PC-3 (cell line): Measurements from ENCODE around the gene VSIG10L2. TPM values are rescaled to one million over a fixed set of nuclear protein-coding genes. Genes with fewer than 3 reads are reported as not detected.

Experiments
- ATAC-seq: fragments of 200-7000 bp; cut with Tn5 transposase; 2 replicates; pipeline ENCODE4 v1.9.1; 2020; ENCODE audit warnings: mild to moderate bottlenecking, moderate library complexity
- BruUV-seq: library from RNA; stranded (reverse); fragments of 400-500 nt; replicated peaks from 2 replicates; lab custom pipeline; 2021; lab: Mats Ljungman, UMichigan
- CTCF ChIA-PET: fragments of 300-600 bp; sonication (Branson Sonifier 250); formaldehyde crosslinking; loops from one replicate; lab custom pipeline; 2022; ENCODE audit warnings: antibody characterized with exemption; lab: Charles Lee
- POLR2A ChIA-PET: fragments of 300-600 bp; sonication (Branson Sonifier 250); formaldehyde crosslinking; loops from one replicate; lab custom pipeline; 2022; ENCODE audit warnings: antibody characterized with exemption; ENCODE audit not compliant: unreplicated experiment; lab: Charles Lee
- DNase-seq: peaks from one replicate; pipeline ENCODE4 v3.0.0-alpha.2; 2015
- H2AFZ ChIP-seq: fragments of 300-600 bp; sonication (generic); 2 replicates; pipeline ENCODE4 v1.6.0; 2016; ENCODE audit warnings: antibody characterized with exemption, low read length
- H3F3A ChIP-seq: fragments of 300-600 bp; sonication (generic); one replicate; pipeline ENCODE4 v1.6.0; 2017; ENCODE audit warnings: antibody characterized with exemption, low read length, control low read depth, mild to moderate bottlenecking; ENCODE audit not compliant: unreplicated experiment
- H3K27ac ChIP-seq: fragments of 300-600 bp; sonication (generic); 2 replicates; pipeline ENCODE4 v1.5.1; 2016; ENCODE audit warnings: mild to moderate bottlenecking, low read length
- H3K27me3 ChIP-seq: fragments of 300-600 bp; sonication (generic); 2 replicates; pipeline ENCODE4 v1.6.1; 2016; ENCODE audit warnings: low read length, mixed read lengths
- H3K36me3 ChIP-seq: fragments of 300-600 bp; sonication (generic); 2 replicates; pipeline ENCODE4 v1.6.1; 2016; ENCODE audit warnings: low read depth, mixed run types, low read length, mixed read lengths
- H3K4me1 ChIP-seq: fragments of 300-600 bp; sonication (generic); 2 replicates; pipeline ENCODE4 v1.5.1; 2016; ENCODE audit warnings: low read length; ENCODE audit not compliant: insufficient read depth
- H3K4me2 ChIP-seq: fragments of 300-600 bp; sonication (generic); 2 replicates; pipeline ENCODE4 v1.6.0; 2016; ENCODE audit warnings: low read length
- H3K4me3 ChIP-seq: fragments of 300-600 bp; sonication (generic); 2 replicates; pipeline ENCODE4 v1.5.1; 2016; ENCODE audit warnings: mild to moderate bottlenecking, low read length, mixed read lengths
- H3K79me2 ChIP-seq: fragments of 300-600 bp; sonication (generic); 2 replicates; pipeline ENCODE4 v1.6.1; 2017; ENCODE audit warnings: low read length, mixed read lengths
- H3K9ac ChIP-seq: fragments of 300-600 bp; sonication (generic); 2 replicates; pipeline ENCODE4 v1.6.0; 2016; ENCODE audit warnings: mild to moderate bottlenecking, low read length
- H3K9me2 ChIP-seq: fragments of 300-600 bp; sonication (generic); replicated peaks from 2 replicates; pipeline ENCODE4 v1.6.1; 2016; ENCODE audit warnings: mixed run types, low read length, mixed read lengths
- H3K9me3 ChIP-seq: fragments of 300-600 bp; sonication (generic); 2 replicates; pipeline ENCODE4 v1.6.1; 2016; ENCODE audit warnings: low read length, mixed read lengths
- H4K20me1 ChIP-seq: fragments of 300-600 bp; sonication (generic); 2 replicates; pipeline ENCODE4 v1.6.1; 2016; ENCODE audit warnings: low read length, mixed read lengths
- EZH2 ChIP-seq: fragments of 300-600 bp; sonication (generic); IDR thresholded peaks from one replicate; pipeline ENCODE4 v1.6.1; 2017; ENCODE audit warnings: antibody characterized with exemption, mild to moderate bottlenecking, low read length; ENCODE audit not compliant: unreplicated experiment
- EZH2phosphoT487 ChIP-seq: fragments of 300-600 bp; sonication (generic); IDR thresholded peaks from 2 replicates; pipeline ENCODE4 v1.6.1; 2018; ENCODE audit warnings: mild to moderate bottlenecking, antibody characterized with exemption, low read length, borderline replicate concordance
- intact Hi-C: fragments of 100-400 bp; cut with micrococcal nuclease; formaldehyde crosslinking; loops from 2 replicates; pipeline ENCODE4 v1.9.0; 2023
- total RNA-seq: library from RNA; depleted of rRNA; stranded (reverse); fragments of >200 nt; gene quantifications from 2 replicates; pipeline ENCODE4 v1.2.3, GENCODE V29; 2014
- TF ChIP-seq, protein P1 (sequence below): fragments of 300-600 bp; sonication (generic); conservative IDR thresholded peaks from 2 replicates; pipeline ENCODE4 v1.5.1; 2017; ENCODE audit warnings: antibody characterized with exemption, low read depth, mild to moderate bottlenecking, low read length

The VSIG10L2 gene
- total RNA-seq, 1 experiment from 2014 or later: not detected

DNA sequence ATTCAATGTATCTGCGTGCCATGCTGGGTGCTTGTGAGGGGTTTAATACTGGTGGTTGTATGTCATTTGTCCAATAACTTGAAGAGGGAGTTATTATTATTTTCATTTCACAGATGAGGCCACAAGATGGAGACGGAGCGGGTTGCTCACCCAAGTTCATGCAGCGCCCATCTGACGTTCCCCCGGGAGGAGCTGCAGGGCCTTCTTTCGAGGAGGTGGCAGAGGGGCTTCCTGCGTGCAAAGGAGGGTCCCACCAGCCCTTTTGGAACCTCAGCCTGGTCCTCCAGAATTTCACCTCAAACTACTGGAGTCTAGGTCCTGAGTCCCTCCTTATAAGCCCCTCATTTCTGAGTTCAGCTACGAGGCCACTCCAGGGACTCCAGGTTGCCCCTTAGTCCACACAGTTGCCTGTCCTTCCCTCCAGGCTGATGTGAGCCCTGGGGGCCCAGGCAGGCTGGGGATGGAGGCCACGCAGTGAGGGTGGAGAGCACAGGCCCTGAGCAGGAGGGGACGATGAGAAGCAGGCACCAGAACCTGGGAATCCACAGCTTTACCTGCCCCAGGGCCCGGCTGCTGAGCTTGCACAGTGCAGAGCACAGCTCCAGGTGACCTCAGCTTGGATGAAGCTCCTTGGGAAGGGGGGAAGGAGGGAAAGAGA, 2.9 kb upstream of the VSIG10L2 start:
- Histone ChIP-seq H3K4me3 (no peak overlapping the region), H3K9ac (no peak overlapping the region), H2AFZ (peak overlapping the region; percentile 60), H3K4me1 (peaks cover 6% of the 10 kb centered on the region; the same call in 1 of the 2 replicates), H3K79me2 (no peaks in the 10 kb centered on the region), H3K27ac (no peak overlapping the region), H3K9me2 (no peaks in the 10 kb centered on the region), H3K4me2 (no peak overlapping the region), H3F3A (no peaks in the 10 kb centered on the region), H3K36me3 (no peaks in the 10 kb centered on the region), H3K9me3 (no peaks in the 10 kb centered on the region), H3K27me3 (no peaks in the 10 kb centered on the region), H4K20me1 (no peaks in the 10 kb centered on the region)
- no TSS peak for BruUV-seq
- POLR2A ChIA-PET: no interaction called here
- DNase-seq: no peak
- ATAC-seq: no peak
- CTCF ChIA-PET: interaction anchor here (1.0 kb wide), 1 partner anchor 118 kb away, joined by 4 read pairs; no protein-coding TSS in a partner anchor
- TF ChIP-seq, protein P1, sequence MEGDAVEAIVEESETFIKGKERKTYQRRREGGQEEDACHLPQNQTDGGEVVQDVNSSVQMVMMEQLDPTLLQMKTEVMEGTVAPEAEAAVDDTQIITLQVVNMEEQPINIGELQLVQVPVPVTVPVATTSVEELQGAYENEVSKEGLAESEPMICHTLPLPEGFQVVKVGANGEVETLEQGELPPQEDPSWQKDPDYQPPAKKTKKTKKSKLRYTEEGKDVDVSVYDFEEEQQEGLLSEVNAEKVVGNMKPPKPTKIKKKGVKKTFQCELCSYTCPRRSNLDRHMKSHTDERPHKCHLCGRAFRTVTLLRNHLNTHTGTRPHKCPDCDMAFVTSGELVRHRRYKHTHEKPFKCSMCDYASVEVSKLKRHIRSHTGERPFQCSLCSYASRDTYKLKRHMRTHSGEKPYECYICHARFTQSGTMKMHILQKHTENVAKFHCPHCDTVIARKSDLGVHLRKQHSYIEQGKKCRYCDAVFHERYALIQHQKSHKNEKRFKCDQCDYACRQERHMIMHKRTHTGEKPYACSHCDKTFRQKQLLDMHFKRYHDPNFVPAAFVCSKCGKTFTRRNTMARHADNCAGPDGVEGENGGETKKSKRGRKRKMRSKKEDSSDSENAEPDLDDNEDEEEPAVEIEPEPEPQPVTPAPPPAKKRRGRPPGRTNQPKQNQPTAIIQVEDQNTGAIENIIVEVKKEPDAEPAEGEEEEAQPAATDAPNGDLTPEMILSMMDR: no peak
- no peak for TF ChIP-seq EZH2
- intact Hi-C loops: loop anchor here (1.0 to 2.0 kb wide), 2 partner anchors 118 to 251 kb away; no protein-coding TSS in a partner anchor

DNA sequence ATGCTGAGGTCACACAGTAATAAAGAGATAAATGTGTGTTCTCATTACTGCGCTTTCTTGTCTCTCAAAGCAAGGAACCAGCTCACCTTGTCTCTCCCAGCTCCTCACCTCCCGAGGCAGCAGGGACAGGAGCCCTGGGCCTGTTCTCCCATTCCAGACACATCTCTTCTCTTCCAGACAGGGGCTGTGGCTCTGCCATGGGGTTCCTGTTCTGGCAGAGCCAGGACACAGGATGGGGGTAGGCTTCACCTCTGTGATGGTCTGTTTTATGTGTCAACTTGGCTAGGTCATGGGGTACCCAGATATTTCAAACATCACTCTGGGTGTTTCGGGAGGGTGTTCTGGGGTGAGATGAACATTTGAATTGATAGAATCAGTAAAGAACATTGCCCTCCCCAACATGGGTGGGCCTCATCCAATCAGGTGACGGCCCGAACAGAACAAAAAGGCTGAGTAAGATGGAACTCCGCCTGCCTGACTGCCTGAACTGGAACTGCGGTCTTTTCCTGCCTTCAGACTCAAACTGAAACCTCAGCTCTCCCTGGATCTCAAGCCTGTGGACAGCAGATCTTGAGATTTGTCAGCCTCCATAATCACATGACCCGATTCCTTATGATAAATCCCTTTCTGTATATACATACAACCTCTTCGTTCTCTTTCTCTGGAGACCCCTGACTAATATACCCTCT, 2.0 kb upstream of the VSIG10L2 start:
- ATAC-seq (no peak), DNase-seq (no peak)
- no peaks in the 10 kb centered on the region for H3K9me3 ChIP-seq
- H3K79me2 ChIP-seq: no peaks in the 10 kb centered on the region
- H3K27ac ChIP-seq: no peak overlapping the region
- ChIA-PET POLR2A (no interaction called here), CTCF (interaction anchor here (1.0 kb wide), 1 partner anchor 117 kb away, joined by 4 read pairs; no protein-coding TSS in a partner anchor)
- no peaks in the 10 kb centered on the region for H3K9me2 ChIP-seq
- no peak overlapping the region for H3K9ac ChIP-seq
- H4K20me1 ChIP-seq: no peaks in the 10 kb centered on the region
- peaks cover 6% of the 10 kb centered on the region; the same call in 1 of the 2 replicates for H3K4me1 ChIP-seq
- no peak overlapping the region for H3K4me3 ChIP-seq
- no peaks in the 10 kb centered on the region for H3K27me3 ChIP-seq
- H3K36me3 ChIP-seq: no peaks in the 10 kb centered on the region
- H2AFZ ChIP-seq: no peak overlapping the region
- H3K4me2 ChIP-seq: no peak overlapping the region
- H3F3A ChIP-seq: no peaks in the 10 kb centered on the region
- intact Hi-C loops: loop anchor here (2.0 kb wide), 1 partner anchor 117 kb away; no protein-coding TSS in a partner anchor
- no TSS peak for BruUV-seq
- TF ChIP-seq EZH2 (no peak), EZH2phosphoT487 (no peak)
- TF ChIP-seq, protein P1: no peak
